OCI-LY7 (cell line): ENCODE results near the gene TMEM212. TPM values are rescaled to one million over a fixed set of nuclear protein-coding genes. Genes with fewer than 3 reads are reported as not detected.

Experiments used
- BruUV-seq: library from RNA; stranded (reverse); fragments of 400-500 nt; replicated peaks from 2 replicates; lab custom pipeline; 2021; lab: Mats Ljungman, UMichigan
- CTCF ChIA-PET: fragments of 300-600 bp; sonication (Branson Sonifier 250); formaldehyde crosslinking; loops from one replicate; lab custom pipeline; 2022; ENCODE audit warnings: antibody characterized with exemption; ENCODE audit not compliant: unreplicated experiment; lab: Charles Lee
- POLR2A ChIA-PET: fragments of 300-600 bp; sonication (Branson Sonifier 250); formaldehyde crosslinking; loops from one replicate; lab custom pipeline; 2022; ENCODE audit warnings: antibody characterized with exemption; lab: Charles Lee
- DNase-seq: peaks from one replicate; pipeline ENCODE4 v3.0.0-alpha.2; 2015; ENCODE audit warnings: low spot score
- H2AFZ ChIP-seq: fragments of 200-600 bp; sonication (generic), shearing (Covaris generic); 2 replicates; pipeline ENCODE4 v1.6.1; 2014; ENCODE audit warnings: mild to moderate bottlenecking, antibody characterized with exemption, low read length, moderate library complexity
- H3K27ac ChIP-seq: fragments of 200-600 bp; sonication (generic); 2 replicates; pipeline ENCODE4 v1.5.1; 2014; ENCODE audit warnings: mixed run types, low read depth, mild to moderate bottlenecking, moderate library complexity, low read length, inconsistent platforms; ENCODE audit not compliant: poor library complexity, severe bottlenecking
- H3K36me3 ChIP-seq: fragments of 200-600 bp; sonication (generic); 2 replicates; pipeline ENCODE4 v1.6.1; 2014; ENCODE audit warnings: mild to moderate bottlenecking, antibody characterized with exemption, low read length, moderate library complexity, mixed read lengths; ENCODE audit not compliant: insufficient read depth
- H3K4me1 ChIP-seq: fragments of 200-600 bp; sonication (generic); 2 replicates; pipeline ENCODE4 v1.5.1; 2014; ENCODE audit warnings: mild to moderate bottlenecking, low read length; ENCODE audit not compliant: insufficient read depth, poor library complexity, severe bottlenecking
- H3K4me2 ChIP-seq: fragments of 200-600 bp; sonication (generic); 2 replicates; pipeline ENCODE4 v1.6.1; 2014; ENCODE audit warnings: mild to moderate bottlenecking, low read length
- H3K4me3 ChIP-seq: fragments of 200-600 bp; sonication (generic); 2 replicates; pipeline ENCODE4 v1.5.1; 2014; ENCODE audit warnings: mild to moderate bottlenecking, low read depth, low read length; ENCODE audit not compliant: poor library complexity, severe bottlenecking
- H3K79me2 ChIP-seq: fragments of 200-600 bp; sonication (generic); 2 replicates; pipeline ENCODE4 v1.6.1; 2016; ENCODE audit warnings: low read depth, mild to moderate bottlenecking, low read length, moderate library complexity, mixed read lengths; ENCODE audit not compliant: insufficient read depth
- H3K9me2 ChIP-seq: fragments of 200-600 bp; sonication (generic); 2 replicates; pipeline ENCODE4 v1.6.1; 2016; ENCODE audit warnings: mild to moderate bottlenecking, low read length, mixed read lengths; ENCODE audit not compliant: insufficient read depth
- H3K9me3 ChIP-seq: fragments of 200-600 bp; sonication (generic); 2 replicates; pipeline ENCODE4 v1.6.1; 2014; ENCODE audit warnings: mild to moderate bottlenecking, mixed run types, low read length, mixed read lengths
- H4K20me1 ChIP-seq: fragments of 200-600 bp; sonication (generic); 2 replicates; pipeline ENCODE4 v1.6.1; 2014; ENCODE audit warnings: mild to moderate bottlenecking, antibody characterized with exemption, low read length, moderate library complexity, mixed read lengths; ENCODE audit not compliant: insufficient read depth
- CTCF ChIP-seq: fragments of 200-600 bp; sonication (generic); conservative IDR thresholded peaks from 2 replicates; pipeline ENCODE4 v1.5.1; 2014; ENCODE audit warnings: mild to moderate bottlenecking, antibody characterized with exemption, low read length, moderate library complexity, mixed read lengths
- EZH2phosphoT487 ChIP-seq: fragments of 200-600 bp; sonication (generic); IDR thresholded peaks from 2 replicates; pipeline ENCODE4 v1.6.1; 2018; ENCODE audit warnings: low read depth, borderline replicate concordance, mild to moderate bottlenecking, mixed run types, antibody characterized with exemption, low read length, moderate library complexity, mixed read lengths
- intact Hi-C: fragments of 100-400 bp; cut with micrococcal nuclease; formaldehyde crosslinking; loops from one replicate; pipeline ENCODE4 v1.10.0; 2022; ENCODE audit not compliant: unreplicated experiment
- total RNA-seq, 2 experiments: library from RNA; depleted of rRNA in 1 of 2; stranded (reverse); fragments of >200 nt in 1 of 2; shearing (Covaris generic) in 1 of 2; gene quantifications; 2 replicates each; pipeline ENCODE4 v1.2.3, GENCODE V29; 2014 to 2022

TMEM212 gene
- total RNA-seq, 2 experiments from 2014 or later: not detected

GRCh38 chr3:171890398-171890797 lies 47.2 kb downstream of the TMEM212 start:
- no peaks in the 10 kb centered on the region for H3K9me2 ChIP-seq
- no peaks in the 10 kb centered on the region for H3K4me1 ChIP-seq
- H3K9me3 ChIP-seq: no peaks in the 10 kb centered on the region
- no TSS peak for BruUV-seq
- H2AFZ ChIP-seq: no peak overlapping the region
- H3K27ac ChIP-seq: no peak overlapping the region
- no peak for DNase-seq
- ChIA-PET POLR2A (interaction anchor here (1.1 kb wide), 2 partner anchors 41 to 87 kb away, joined by 3 read pairs; no protein-coding TSS in a partner anchor), CTCF (no interaction called here)
- TF ChIP-seq CTCF (no peak), EZH2phosphoT487 (no peak)
- intact Hi-C loops: no loop called here
- no peaks in the 10 kb centered on the region for H4K20me1 ChIP-seq
- no peaks in the 10 kb centered on the region for H3K36me3 ChIP-seq
- no peak overlapping the region for H3K4me3 ChIP-seq
- no peaks in the 10 kb centered on the region for H3K79me2 ChIP-seq
- no peak overlapping the region for H3K4me2 ChIP-seq

- no peak for DNase-seq
- no peak overlapping the region for H3K27ac ChIP-seq
- H3K79me2 ChIP-seq: no peaks in the 10 kb centered on the region
- no peak for TF ChIP-seq CTCF
- TF ChIP-seq EZH2phosphoT487: no peak
- no peak overlapping the region for H3K4me3 ChIP-seq
- H3K4me1 ChIP-seq: no peaks in the 10 kb centered on the region
- no peaks in the 10 kb centered on the region for H3K36me3 ChIP-seq
- H3K4me2 ChIP-seq: no peak overlapping the region
- BruUV-seq: no TSS peak
- no peak overlapping the region for H2AFZ ChIP-seq
- no peaks in the 10 kb centered on the region for H3K9me3 ChIP-seq
- CTCF ChIA-PET: no interaction called here
- no peaks in the 10 kb centered on the region for H4K20me1 ChIP-seq
- POLR2A ChIA-PET: no interaction called here
- intact Hi-C loops: no loop called here
- no peaks in the 10 kb centered on the region for H3K9me2 ChIP-seq
Measured at GRCh38 chr3:171892457-171892856, 49.3 kb downstream of the TMEM212 start.

- Histone ChIP-seq H3K9me2 (no peaks in the 10 kb centered on the region), H3K4me3 (no peak overlapping the region), H3K36me3 (no peaks in the 10 kb centered on the region), H3K9me3 (no peaks in the 10 kb centered on the region), H3K27ac (no peak overlapping the region), H4K20me1 (no peaks in the 10 kb centered on the region), H3K4me2 (no peak overlapping the region), H2AFZ (no peak overlapping the region), H3K4me1 (no peaks in the 10 kb centered on the region), H3K79me2 (no peaks in the 10 kb centered on the region)
- no peak for DNase-seq
- intact Hi-C loops: no loop called here
- ChIA-PET POLR2A (interaction anchor here (0.6 kb wide), 1 partner anchor 324 kb away, joined by 3 read pairs; no protein-coding TSS in a partner anchor), CTCF (no interaction called here)
- no TSS peak for BruUV-seq
- TF ChIP-seq EZH2phosphoT487: no peak
- TF ChIP-seq CTCF: no peak
Measured at GRCh38 chr3:171895291-171895690, 52.1 kb downstream of the TMEM212 start.
